ENCODE measurements around the gene NAGPA. TPM values are rescaled to one million over a fixed set of nuclear protein-coding genes. Genes with fewer than 3 reads are reported as not detected.
A peak's percentile ranks its signal among the peaks of the same experiment; 100 is the strongest.

The NAGPA gene
- total and polyA plus RNA-seq, 2 of the 13 experiments (the other 11 are each of a cell fraction or from before 2014, with no cell fraction given) = 27.1 to 60.3 TPM

DNA sequence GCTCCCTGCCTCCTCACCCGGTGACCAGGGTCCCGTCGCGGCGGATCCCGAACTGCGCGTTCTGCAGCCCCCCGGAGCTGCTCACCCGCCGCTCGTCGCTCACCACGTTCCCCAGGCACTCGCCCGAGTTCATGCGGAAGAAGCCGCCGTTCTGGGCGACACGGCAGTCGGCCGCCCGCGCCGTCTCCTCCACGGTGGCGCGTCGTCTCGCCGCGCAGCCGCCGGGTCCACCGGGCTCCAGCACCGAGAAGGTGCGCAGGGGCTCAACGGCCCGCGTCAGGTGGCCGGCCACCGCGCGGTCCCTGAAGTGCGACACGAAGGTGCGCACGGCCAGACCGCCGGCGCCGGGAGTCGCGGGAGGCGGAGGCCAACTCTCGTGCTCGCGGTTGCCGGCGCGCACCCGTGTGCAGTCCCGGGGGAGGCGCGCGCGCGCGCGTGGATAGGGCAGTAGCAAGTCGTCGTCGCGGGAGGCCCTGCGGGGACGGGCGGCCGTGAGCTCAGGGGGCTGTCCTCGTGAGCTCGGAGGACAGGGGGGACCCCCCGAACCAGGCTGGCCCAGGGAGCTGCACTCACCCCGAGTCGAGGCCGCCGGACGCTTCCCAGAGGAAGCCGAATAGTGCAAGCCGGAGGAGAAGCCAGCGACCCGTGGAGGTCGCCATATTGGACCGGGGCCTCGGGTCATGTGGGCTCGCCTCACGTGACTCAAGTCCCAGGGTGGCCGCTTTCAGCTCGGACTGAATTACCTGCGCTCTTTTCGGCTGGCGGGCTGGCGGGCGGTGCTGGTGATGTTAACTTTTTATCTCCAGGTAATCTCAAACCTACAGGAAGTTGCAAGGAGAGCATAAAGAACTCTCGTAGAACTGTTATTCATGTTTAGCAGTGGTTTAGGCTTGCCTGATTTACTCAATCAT is at the start of gene NAGPA (continued):
- TF ChIP-seq, protein P1, sequence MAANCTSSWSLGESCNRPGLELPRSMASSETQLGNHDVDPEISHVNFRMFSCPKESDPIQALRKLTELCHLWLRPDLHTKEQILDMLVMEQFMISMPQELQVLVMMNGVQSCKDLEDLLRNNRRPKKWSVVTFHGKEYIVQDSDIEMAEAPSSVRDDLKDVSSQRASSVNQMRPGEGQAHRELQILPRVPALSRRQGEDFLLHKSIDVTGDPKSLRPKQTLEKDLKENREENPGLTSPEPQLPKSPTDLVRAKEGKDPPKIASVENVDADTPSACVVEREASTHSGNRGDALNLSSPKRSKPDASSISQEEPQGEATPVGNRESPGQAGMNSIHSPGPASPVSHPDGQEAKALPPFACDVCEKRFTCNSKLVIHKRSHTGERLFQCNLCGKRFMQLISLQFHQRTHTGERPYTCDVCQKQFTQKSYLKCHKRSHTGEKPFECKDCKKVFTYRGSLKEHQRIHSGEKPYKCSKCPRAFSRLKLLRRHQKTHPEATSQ (CRISPR knock-in tag; IDR thresholded peaks at IDR 0.05; ENCODE audit: borderline replicate concordance) = 0 out of 2 replicates have a peak, but pooled peaks have one; percentile 43
- TF ChIP-seq HNRNPUL1 (IDR thresholded peaks at IDR 0.05; ENCODE audit: low read depth, low read length) (no peak), ZNF230 (CRISPR knock-in tag; IDR thresholded peaks at IDR 0.05) (no peak), IRX3 (CRISPR knock-in tag; IDR thresholded peaks at IDR 0.05; ENCODE audit: borderline replicate concordance, low read depth) (no peak), ATF7 (IDR thresholded peaks at IDR 0.05) (no peak), ATF7 (CRISPR knock-in tag; IDR thresholded peaks at IDR 0.05) (0 out of 2 replicates have a peak, but pooled peaks have one; percentile 65), RXRB (CRISPR knock-in tag; IDR thresholded peaks at IDR 0.05; ENCODE audit: borderline replicate concordance) (peak; percentile 79), FOXO1 (CRISPR knock-in tag; IDR thresholded peaks at IDR 0.05) (peak; percentile 75; the same call in 1 of the 2 replicates), MED1 (CRISPR knock-in tag; IDR thresholded peaks at IDR 0.05) (peak; percentile 90), KDM1A (CRISPR knock-in tag; IDR thresholded peaks at IDR 0.05) (no peak), SRSF4 (IDR thresholded peaks at IDR 0.05; ENCODE audit: low read depth, low read length, poor library complexity, severe bottlenecking) (no peak), ZNF343 (CRISPR knock-in tag; IDR thresholded peaks at IDR 0.05) (peak; percentile 57; the same call in 1 of the 2 replicates)
- TF ChIP-seq, protein P2, sequence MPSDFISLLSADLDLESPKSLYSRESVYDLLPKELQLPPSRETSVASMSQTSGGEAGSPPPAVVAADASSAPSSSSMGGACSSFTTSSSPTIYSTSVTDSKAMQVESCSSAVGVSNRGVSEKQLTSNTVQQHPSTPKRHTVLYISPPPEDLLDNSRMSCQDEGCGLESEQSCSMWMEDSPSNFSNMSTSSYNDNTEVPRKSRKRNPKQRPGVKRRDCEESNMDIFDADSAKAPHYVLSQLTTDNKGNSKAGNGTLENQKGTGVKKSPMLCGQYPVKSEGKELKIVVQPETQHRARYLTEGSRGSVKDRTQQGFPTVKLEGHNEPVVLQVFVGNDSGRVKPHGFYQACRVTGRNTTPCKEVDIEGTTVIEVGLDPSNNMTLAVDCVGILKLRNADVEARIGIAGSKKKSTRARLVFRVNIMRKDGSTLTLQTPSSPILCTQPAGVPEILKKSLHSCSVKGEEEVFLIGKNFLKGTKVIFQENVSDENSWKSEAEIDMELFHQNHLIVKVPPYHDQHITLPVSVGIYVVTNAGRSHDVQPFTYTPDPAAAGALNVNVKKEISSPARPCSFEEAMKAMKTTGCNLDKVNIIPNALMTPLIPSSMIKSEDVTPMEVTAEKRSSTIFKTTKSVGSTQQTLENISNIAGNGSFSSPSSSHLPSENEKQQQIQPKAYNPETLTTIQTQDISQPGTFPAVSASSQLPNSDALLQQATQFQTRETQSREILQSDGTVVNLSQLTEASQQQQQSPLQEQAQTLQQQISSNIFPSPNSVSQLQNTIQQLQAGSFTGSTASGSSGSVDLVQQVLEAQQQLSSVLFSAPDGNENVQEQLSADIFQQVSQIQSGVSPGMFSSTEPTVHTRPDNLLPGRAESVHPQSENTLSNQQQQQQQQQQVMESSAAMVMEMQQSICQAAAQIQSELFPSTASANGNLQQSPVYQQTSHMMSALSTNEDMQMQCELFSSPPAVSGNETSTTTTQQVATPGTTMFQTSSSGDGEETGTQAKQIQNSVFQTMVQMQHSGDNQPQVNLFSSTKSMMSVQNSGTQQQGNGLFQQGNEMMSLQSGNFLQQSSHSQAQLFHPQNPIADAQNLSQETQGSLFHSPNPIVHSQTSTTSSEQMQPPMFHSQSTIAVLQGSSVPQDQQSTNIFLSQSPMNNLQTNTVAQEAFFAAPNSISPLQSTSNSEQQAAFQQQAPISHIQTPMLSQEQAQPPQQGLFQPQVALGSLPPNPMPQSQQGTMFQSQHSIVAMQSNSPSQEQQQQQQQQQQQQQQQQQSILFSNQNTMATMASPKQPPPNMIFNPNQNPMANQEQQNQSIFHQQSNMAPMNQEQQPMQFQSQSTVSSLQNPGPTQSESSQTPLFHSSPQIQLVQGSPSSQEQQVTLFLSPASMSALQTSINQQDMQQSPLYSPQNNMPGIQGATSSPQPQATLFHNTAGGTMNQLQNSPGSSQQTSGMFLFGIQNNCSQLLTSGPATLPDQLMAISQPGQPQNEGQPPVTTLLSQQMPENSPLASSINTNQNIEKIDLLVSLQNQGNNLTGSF (CRISPR knock-in tag; IDR thresholded peaks at IDR 0.05) = peak; percentile 91
- TF ChIP-seq, protein P3, sequence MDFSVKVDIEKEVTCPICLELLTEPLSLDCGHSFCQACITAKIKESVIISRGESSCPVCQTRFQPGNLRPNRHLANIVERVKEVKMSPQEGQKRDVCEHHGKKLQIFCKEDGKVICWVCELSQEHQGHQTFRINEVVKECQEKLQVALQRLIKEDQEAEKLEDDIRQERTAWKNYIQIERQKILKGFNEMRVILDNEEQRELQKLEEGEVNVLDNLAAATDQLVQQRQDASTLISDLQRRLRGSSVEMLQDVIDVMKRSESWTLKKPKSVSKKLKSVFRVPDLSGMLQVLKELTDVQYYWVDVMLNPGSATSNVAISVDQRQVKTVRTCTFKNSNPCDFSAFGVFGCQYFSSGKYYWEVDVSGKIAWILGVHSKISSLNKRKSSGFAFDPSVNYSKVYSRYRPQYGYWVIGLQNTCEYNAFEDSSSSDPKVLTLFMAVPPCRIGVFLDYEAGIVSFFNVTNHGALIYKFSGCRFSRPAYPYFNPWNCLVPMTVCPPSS (IDR thresholded peaks at IDR 0.05) = no peak
- TF ChIP-seq, protein P4, sequence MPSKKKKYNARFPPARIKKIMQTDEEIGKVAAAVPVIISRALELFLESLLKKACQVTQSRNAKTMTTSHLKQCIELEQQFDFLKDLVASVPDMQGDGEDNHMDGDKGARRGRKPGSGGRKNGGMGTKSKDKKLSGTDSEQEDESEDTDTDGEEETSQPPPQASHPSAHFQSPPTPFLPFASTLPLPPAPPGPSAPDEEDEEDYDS (CRISPR knock-in tag; IDR thresholded peaks at IDR 0.05) = peak; percentile 58; the same call in 1 of the 2 replicates
- TF ChIP-seq, protein P5, sequence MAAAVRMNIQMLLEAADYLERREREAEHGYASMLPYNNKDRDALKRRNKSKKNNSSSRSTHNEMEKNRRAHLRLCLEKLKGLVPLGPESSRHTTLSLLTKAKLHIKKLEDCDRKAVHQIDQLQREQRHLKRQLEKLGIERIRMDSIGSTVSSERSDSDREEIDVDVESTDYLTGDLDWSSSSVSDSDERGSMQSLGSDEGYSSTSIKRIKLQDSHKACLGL (CRISPR knock-in tag; IDR thresholded peaks at IDR 0.05) = peak; percentile 78; the same call in 1 of the 2 replicates
- TF ChIP-seq, protein P6, sequence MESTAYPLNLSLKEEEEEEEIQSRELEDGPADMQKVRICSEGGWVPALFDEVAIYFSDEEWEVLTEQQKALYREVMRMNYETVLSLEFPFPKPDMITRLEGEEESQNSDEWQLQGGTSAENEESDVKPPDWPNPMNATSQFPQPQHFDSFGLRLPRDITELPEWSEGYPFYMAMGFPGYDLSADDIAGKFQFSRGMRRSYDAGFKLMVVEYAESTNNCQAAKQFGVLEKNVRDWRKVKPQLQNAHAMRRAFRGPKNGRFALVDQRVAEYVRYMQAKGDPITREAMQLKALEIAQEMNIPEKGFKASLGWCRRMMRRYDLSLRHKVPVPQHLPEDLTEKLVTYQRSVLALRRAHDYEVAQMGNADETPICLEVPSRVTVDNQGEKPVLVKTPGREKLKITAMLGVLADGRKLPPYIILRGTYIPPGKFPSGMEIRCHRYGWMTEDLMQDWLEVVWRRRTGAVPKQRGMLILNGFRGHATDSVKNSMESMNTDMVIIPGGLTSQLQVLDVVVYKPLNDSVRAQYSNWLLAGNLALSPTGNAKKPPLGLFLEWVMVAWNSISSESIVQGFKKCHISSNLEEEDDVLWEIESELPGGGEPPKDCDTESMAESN (CRISPR knock-in tag; conservative IDR thresholded peaks at IDR 0.05) = peak; percentile 93

Measured in HepG2 (cell line).